Endothelial cell of umbilical vein (primary cell): ENCODE results near the gene ULK2. TPM values are rescaled to one million over a fixed set of nuclear protein-coding genes. Genes with fewer than 3 reads are reported as not detected.

Experiments
- BruUV-seq: library from RNA; stranded (reverse); fragments of 400-500 nt; replicated peaks from 2 replicates; lab custom pipeline; 2021; lab: Mats Ljungman, UMichigan
- CTCF ChIA-PET: fragments of 300-600, 350-600 bp; sonication (Branson Sonifier 250); formaldehyde crosslinking; loops from one replicate; lab custom pipeline; 2021; ENCODE audit warnings: antibody characterized with exemption, inconsistent platforms; lab: Charles Lee
- POLR2A ChIA-PET: fragments of 300-600, 350-600 bp; sonication (Branson Sonifier 250); formaldehyde crosslinking; loops from one replicate; lab custom pipeline; 2021; ENCODE audit warnings: antibody characterized with exemption, inconsistent platforms; lab: Charles Lee
- DNase-seq: peaks from one replicate; pipeline ENCODE4 v3.0.0-alpha.2; 2011; ENCODE audit warnings: low read depth, low spot score
- FAIRE-seq: peaks from 2 replicates; lab custom pipeline; 2011; peaks lifted over from hg19 to GRCh38; lab: Jason Lieb, UNC
- H2AFZ ChIP-seq: 2 replicates; pipeline ENCODE4 v1.6.0; 2012; ENCODE audit warnings: low read depth, low read length, control low read depth, inconsistent platforms
- H3K27ac ChIP-seq: 2 replicates; pipeline ENCODE4 v1.5.1; 2011; ENCODE audit warnings: low read depth, mild to moderate bottlenecking, control low read depth, low read length, moderate library complexity; ENCODE audit not compliant: insufficient read depth
- H3K27me3 ChIP-seq, 2 experiments: 2 replicates each; pipeline versions ENCODE4 v1.6.0 to v1.6.1; 2011; ENCODE audit warnings: low read length in 2 of 2, mixed read lengths in 1 of 2; ENCODE audit not compliant: control insufficient read depth in 2 of 2, insufficient read depth in 2 of 2
- H3K36me3 ChIP-seq, 2 experiments: 2 replicates in 1 of 2; 3 replicates in 1 of 2; pipeline ENCODE4 v1.5.1; 2011; ENCODE audit warnings: low read length in 2 of 2, mild to moderate bottlenecking in 1 of 2, moderate library complexity in 1 of 2; ENCODE audit not compliant: control insufficient read depth in 2 of 2, insufficient read depth in 2 of 2; ENCODE audit errors: extremely low read depth in 1 of 2
- H3K4me1 ChIP-seq: 3 replicates; pipeline ENCODE4 v1.5.1; 2011; ENCODE audit warnings: mild to moderate bottlenecking, low read length; ENCODE audit not compliant: control insufficient read depth, insufficient read depth; ENCODE audit errors: extremely low read depth
- H3K4me2 ChIP-seq: 2 replicates; pipeline ENCODE4 v1.6.1; 2011; ENCODE audit warnings: low read length, control low read depth, mixed read lengths; ENCODE audit not compliant: insufficient read depth
- H3K4me3 ChIP-seq, 3 experiments: fragments of 200-600 bp in 1 of 3; sonication (generic), shearing (Covaris generic) in 1 of 3; replicated peaks in 1 of 3; 2 replicates each; pipeline ENCODE4 v1.5.1; 2011 to 2016; ENCODE audit warnings: control low read depth in 3 of 3, low read length in 3 of 3, mild to moderate bottlenecking in 2 of 3, inconsistent platforms in 1 of 3, low read depth in 1 of 3, moderate library complexity in 1 of 3; ENCODE audit not compliant: insufficient read depth in 1 of 3
- H3K79me2 ChIP-seq: 2 replicates; pipeline ENCODE4 v1.6.0; 2012; ENCODE audit warnings: low read length, inconsistent platforms; ENCODE audit not compliant: control insufficient read depth, insufficient read depth
- H3K9ac ChIP-seq: replicated peaks from 2 replicates; pipeline ENCODE3; 2011; ENCODE audit warnings: low read length, control low read depth; ENCODE audit not compliant: insufficient read depth; ENCODE audit errors: extremely low read depth
- H3K9me1 ChIP-seq: replicated peaks from 3 replicates; pipeline ENCODE4 v1.6.0; 2011; ENCODE audit warnings: mild to moderate bottlenecking, low read length; ENCODE audit not compliant: control insufficient read depth, insufficient read depth; ENCODE audit errors: extremely low read depth
- H3K9me3 ChIP-seq: replicated peaks from 2 replicates; pipeline ENCODE4 v1.5.1; 2012; ENCODE audit warnings: low read length, inconsistent platforms; ENCODE audit not compliant: control insufficient read depth, insufficient read depth
- H4K20me1 ChIP-seq: replicated peaks from 2 replicates; pipeline ENCODE3; 2011; ENCODE audit warnings: mild to moderate bottlenecking, low read length; ENCODE audit not compliant: control insufficient read depth, insufficient read depth; ENCODE audit errors: extremely low read depth
- EZH2 ChIP-seq: IDR thresholded peaks from 2 replicates; pipeline ENCODE4 v1.6.1; 2012; ENCODE audit warnings: borderline replicate concordance, low read depth, mild to moderate bottlenecking, moderate library complexity, low read length, inconsistent platforms; ENCODE audit not compliant: severe bottlenecking
- FOS ChIP-seq: IDR thresholded peaks from 2 replicates; pipeline ENCODE4 v1.6.1; 2011; ENCODE audit warnings: mild to moderate bottlenecking, low read length, moderate library complexity, borderline replicate concordance; ENCODE audit not compliant: insufficient read depth
- GATA2 ChIP-seq: IDR thresholded peaks from 2 replicates; pipeline ENCODE4 v1.7.0; 2011; ENCODE audit warnings: low read depth, mild to moderate bottlenecking, moderate library complexity, mixed read lengths, low read length; ENCODE audit not compliant: insufficient read length, insufficient read depth
- JUN ChIP-seq: IDR thresholded peaks from 2 replicates; pipeline ENCODE4 v1.6.1; 2011; ENCODE audit warnings: borderline replicate concordance, low read depth; ENCODE audit not compliant: insufficient read length, insufficient read depth
- MYC ChIP-seq: IDR thresholded peaks from one replicate; pipeline ENCODE4 v1.6.1; 2011; ENCODE audit warnings: mild to moderate bottlenecking, low read depth, low read length
- POLR2A ChIP-seq: IDR thresholded peaks from 2 replicates; pipeline ENCODE4 v1.6.1; 2012; ENCODE audit warnings: low read depth, mild to moderate bottlenecking, control low read depth, low read length
- POLR2AphosphoS5 ChIP-seq: IDR thresholded peaks from 2 replicates; pipeline ENCODE4 v1.6.1; 2012; ENCODE audit warnings: low read depth, mild to moderate bottlenecking, control low read depth, low read length, moderate library complexity; ENCODE audit not compliant: insufficient read depth
- dilution Hi-C: fragments of 300-500 bp; cut with MboI; formaldehyde crosslinking; loops from one replicate; pipeline ENCODE4 v1.15.0; 2019; ENCODE audit warnings: low sequenced_read_pairs; ENCODE audit not compliant: extremely low pct_ligation_motif_present
- intact Hi-C: fragments of 100-400 bp; cut with micrococcal nuclease; formaldehyde crosslinking; loops from one replicate; pipeline ENCODE4 v1.10.0; 2022
- polyA plus RNA-seq, 4 experiments: library from polyadenylated mRNA; depleted of rRNA in 3 of 4; stranded (reverse) in 3 of 4; unstranded in 1 of 4; fragments of >200 nt; gene quantifications; 2 replicates each; pipeline versions ENCODE4 v1.2.1 to v1.2.3, GENCODE V29; 2011 to 2012; ENCODE audit warnings: missing spikeins in 1 of 4
- total RNA-seq: library from RNA; stranded (reverse); gene quantifications from 2 replicates; pipeline ENCODE4 v1.2.3, GENCODE V29; 2021
- TF ChIP-seq, protein P1 (sequence below): IDR thresholded peaks from 2 replicates; pipeline ENCODE4 v1.6.1; 2011; ENCODE audit not compliant: insufficient read depth, insufficient read length
- TF ChIP-seq, protein P2 (sequence below), 2 donors: IDR thresholded peaks; 1 replicate in 1 of 2; 2 replicates in 1 of 2; pipeline ENCODE4 v1.5.1; 2011; ENCODE audit warnings: low read length in 2 of 2, mild to moderate bottlenecking in 2 of 2, moderate library complexity in 2 of 2, control low read depth in 1 of 2, inconsistent platforms in 1 of 2, low read depth in 1 of 2; ENCODE audit not compliant: insufficient read depth in 1 of 2; ENCODE audit errors: extremely low read depth in 1 of 2

ULK2 gene
- total and polyA plus RNA-seq, 2 donors (not counting 3 experiments of a cell fraction or from before 2014, with no cell fraction given): 19.3 to 26.7 TPM

DNA sequence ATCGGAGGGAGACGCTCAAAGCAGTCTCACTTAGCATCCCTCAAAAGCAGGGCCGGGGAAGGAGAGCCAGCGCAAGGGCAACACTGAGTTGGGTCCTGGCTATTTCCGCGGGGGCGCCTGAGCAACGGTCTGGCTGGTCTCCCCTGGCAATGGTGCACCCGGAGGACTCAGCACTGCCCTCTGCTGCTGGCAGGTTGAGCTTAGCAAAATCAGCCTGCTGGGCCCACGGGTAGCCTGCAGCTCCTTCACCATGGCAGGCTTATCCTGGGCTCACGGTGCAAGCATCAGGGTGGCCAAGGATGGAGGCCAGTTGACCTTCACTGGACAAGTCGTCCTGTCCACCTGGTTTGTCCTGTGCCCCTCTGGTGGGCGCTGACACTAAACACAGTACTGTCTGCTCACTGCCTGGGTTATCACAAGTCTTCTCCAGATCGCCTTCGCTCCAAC is 105.2 kb downstream of the ULK2 start:
- FAIRE-seq: peak; percentile 46
- DNase-seq: peak; percentile 71
- no peaks in the 10 kb centered on the region for H3K79me2 ChIP-seq
- dilution Hi-C loops: no loop called here
- no peaks in the 10 kb centered on the region for H3K4me1 ChIP-seq
- no peaks in the 10 kb centered on the region for H3K36me3 ChIP-seq
- intact Hi-C loops: loop anchor here (1.0 kb wide), 3 partner anchors 147 to 400 kb away; partner anchors contain the start of gene B9D1
- H3K27ac ChIP-seq: no peak overlapping the region
- TF ChIP-seq GATA2 (no peak), POLR2AphosphoS5 (no peak)
- TF ChIP-seq, protein P1, sequence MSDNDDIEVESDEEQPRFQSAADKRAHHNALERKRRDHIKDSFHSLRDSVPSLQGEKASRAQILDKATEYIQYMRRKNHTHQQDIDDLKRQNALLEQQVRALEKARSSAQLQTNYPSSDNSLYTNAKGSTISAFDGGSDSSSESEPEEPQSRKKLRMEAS: no peak
- TF ChIP-seq, protein P2, sequence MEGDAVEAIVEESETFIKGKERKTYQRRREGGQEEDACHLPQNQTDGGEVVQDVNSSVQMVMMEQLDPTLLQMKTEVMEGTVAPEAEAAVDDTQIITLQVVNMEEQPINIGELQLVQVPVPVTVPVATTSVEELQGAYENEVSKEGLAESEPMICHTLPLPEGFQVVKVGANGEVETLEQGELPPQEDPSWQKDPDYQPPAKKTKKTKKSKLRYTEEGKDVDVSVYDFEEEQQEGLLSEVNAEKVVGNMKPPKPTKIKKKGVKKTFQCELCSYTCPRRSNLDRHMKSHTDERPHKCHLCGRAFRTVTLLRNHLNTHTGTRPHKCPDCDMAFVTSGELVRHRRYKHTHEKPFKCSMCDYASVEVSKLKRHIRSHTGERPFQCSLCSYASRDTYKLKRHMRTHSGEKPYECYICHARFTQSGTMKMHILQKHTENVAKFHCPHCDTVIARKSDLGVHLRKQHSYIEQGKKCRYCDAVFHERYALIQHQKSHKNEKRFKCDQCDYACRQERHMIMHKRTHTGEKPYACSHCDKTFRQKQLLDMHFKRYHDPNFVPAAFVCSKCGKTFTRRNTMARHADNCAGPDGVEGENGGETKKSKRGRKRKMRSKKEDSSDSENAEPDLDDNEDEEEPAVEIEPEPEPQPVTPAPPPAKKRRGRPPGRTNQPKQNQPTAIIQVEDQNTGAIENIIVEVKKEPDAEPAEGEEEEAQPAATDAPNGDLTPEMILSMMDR (IDR thresholded peaks at IDR 0.05; ENCODE audit: extremely low read depth in 1 of 2, insufficient read depth in 1 of 2, low read depth in 1 of 2, low read length in 2 of 2): peak; percentile 47 to 96
- ChIA-PET POLR2A (interaction anchor here (0.6 to 1.0 kb wide), 4 partner anchors 18 to 246 kb away, joined by 3 to 7 read pairs (median 5); partner anchors contain the start of gene ALDH3A2), CTCF (interaction anchor here (0.6 to 8.6 kb wide), 51 partner anchors 9 to 416 kb away, joined by 3 to 169 read pairs (median 4); partner anchors contain the start of genes ALDH3A1, ALDH3A2, B9D1 and MAPK7)
- no peaks in the 10 kb centered on the region for H3K9me3 ChIP-seq
- H3K4me3 ChIP-seq: no peak overlapping the region
- peak overlapping the region; percentile 35 for H2AFZ ChIP-seq
- H3K9me1 ChIP-seq: no peaks in the 10 kb centered on the region
- no peaks in the 10 kb centered on the region for H3K27me3 ChIP-seq
- BruUV-seq: no TSS peak
- H3K9ac ChIP-seq: no peak overlapping the region
- no peaks in the 10 kb centered on the region for H4K20me1 ChIP-seq
- H3K4me2 ChIP-seq: no peak overlapping the region

DNA sequence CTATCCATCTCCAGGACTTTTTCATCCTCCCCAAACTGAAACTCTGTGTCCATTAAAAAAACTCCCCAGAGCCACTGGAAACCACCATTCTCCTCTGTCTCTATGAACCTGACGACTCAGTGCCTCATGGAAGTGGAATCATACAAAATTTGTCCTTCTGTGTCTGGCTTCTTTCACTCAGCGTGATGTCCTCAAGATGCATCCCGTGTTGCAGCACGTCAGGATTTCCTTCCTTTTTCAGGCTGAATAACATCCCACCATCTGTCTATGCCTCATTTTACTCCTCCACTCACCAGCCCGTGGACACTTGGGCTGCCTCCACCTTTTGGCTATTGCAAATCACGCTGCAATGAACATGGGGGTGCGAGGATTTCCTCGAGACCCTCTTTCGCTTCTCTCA is 107.0 kb downstream of the ULK2 start:
- ChIA-PET CTCF (interaction anchor here (1.0 to 8.6 kb wide), 5 partner anchors 10 to 398 kb away, joined by 3 to 169 read pairs (median 72); partner anchors contain the start of genes ALDH3A1 and B9D1), POLR2A (no interaction called here)
- DNase-seq: no peak
- dilution Hi-C loops (no loop called here), intact Hi-C loops (no loop called here)
- Histone ChIP-seq H3K4me1 (no peaks in the 10 kb centered on the region), H3K27me3 (no peaks in the 10 kb centered on the region), H3K4me3 (no peak overlapping the region), H3K9me1 (no peaks in the 10 kb centered on the region), H3K4me2 (no peak overlapping the region), H2AFZ (no peak overlapping the region), H3K9me3 (no peaks in the 10 kb centered on the region), H3K36me3 (no peaks in the 10 kb centered on the region), H3K79me2 (no peaks in the 10 kb centered on the region), H4K20me1 (no peaks in the 10 kb centered on the region), H3K9ac (no peak overlapping the region), H3K27ac (no peak overlapping the region)
- no TSS peak for BruUV-seq
- TF ChIP-seq, protein P1: no peak
- TF ChIP-seq POLR2A: no peak
- TF ChIP-seq FOS: no peak
- TF ChIP-seq JUN: no peak
- no peak for TF ChIP-seq MYC
- TF ChIP-seq POLR2AphosphoS5: no peak
- TF ChIP-seq GATA2: no peak
- TF ChIP-seq, protein P2 (IDR thresholded peaks at IDR 0.05; ENCODE audit: extremely low read depth in 1 of 2, insufficient read depth in 1 of 2, low read depth in 1 of 2, low read length in 2 of 2): no peak
- no peak for TF ChIP-seq EZH2
- no peak for FAIRE-seq
